Right atrium auricular region (tissue), 2 donors: Measurements from ENCODE around the gene RNF182. TPM values are rescaled to one million over a fixed set of nuclear protein-coding genes. Genes with fewer than 3 reads are reported as not detected.

Experiments used
- DNase-seq: peaks from one replicate; pipeline ENCODE4 v3.0.0-alpha.2; 2019; ENCODE audit warnings: low spot score
- H3K27ac ChIP-seq, 2 donors: fragments of 200-600 bp; sonication (generic); 1 replicate in 1 of 2; 2 replicates in 1 of 2; pipeline ENCODE4 v1.5.1; 2016 to 2019
- H3K27me3 ChIP-seq, 2 donors: fragments of 200-600 bp; sonication (generic); one replicate each; pipeline versions ENCODE4 v1.5.1 to v1.6.0; 2017 to 2019
- H3K36me3 ChIP-seq: fragments of 200-600 bp; sonication (generic); one replicate; pipeline ENCODE4 v1.5.1; 2016
- H3K4me1 ChIP-seq, 2 donors: fragments of 200-600 bp; sonication (generic); one replicate each; pipeline versions ENCODE4 v1.5.1 to v1.6.0; 2017 to 2019
- H3K4me3 ChIP-seq, 2 donors: fragments of 200-600 bp; sonication (generic); 1 replicate in 1 of 2; 2 replicates in 1 of 2; pipeline ENCODE4 v1.5.1; 2017 to 2019; ENCODE audit warnings: mild to moderate bottlenecking in 1 of 2, moderate library complexity in 1 of 2
- H3K9me3 ChIP-seq, 2 donors: fragments of 200-600 bp; sonication (generic); one replicate each; pipeline ENCODE4 v1.5.1; 2019
- CTCF ChIP-seq, 2 donors: fragments of 200-600 bp; sonication (generic); IDR thresholded peaks; one replicate each; pipeline ENCODE4 v1.5.1; 2019; ENCODE audit warnings: antibody characterized with exemption in 2 of 2
- total RNA-seq, 2 donors: library from RNA; depleted of rRNA; stranded (reverse); fragments of >200 nt; gene quantifications; one replicate each; pipeline ENCODE4 v1.1.0, GENCODE V29; 2016

The RNF182 gene
- total RNA-seq, 2 donors from 2014 or later, result 0.67 to 0.83 TPM

GRCh38 chr6:13988908-13989307, 64.2 kb downstream of the RNF182 start:
- Histone ChIP-seq H3K4me3 (no peak overlapping the region), H3K27me3 (no peaks in the 10 kb centered on the region), H3K9me3 (no peaks in the 10 kb centered on the region), H3K4me1 (no peaks in the 10 kb centered on the region), H3K27ac (no peak overlapping the region), H3K36me3 (no peaks in the 10 kb centered on the region)
- TF ChIP-seq CTCF (IDR thresholded peaks at IDR 0.05), result no peak
- no peak for DNase-seq

DNA sequence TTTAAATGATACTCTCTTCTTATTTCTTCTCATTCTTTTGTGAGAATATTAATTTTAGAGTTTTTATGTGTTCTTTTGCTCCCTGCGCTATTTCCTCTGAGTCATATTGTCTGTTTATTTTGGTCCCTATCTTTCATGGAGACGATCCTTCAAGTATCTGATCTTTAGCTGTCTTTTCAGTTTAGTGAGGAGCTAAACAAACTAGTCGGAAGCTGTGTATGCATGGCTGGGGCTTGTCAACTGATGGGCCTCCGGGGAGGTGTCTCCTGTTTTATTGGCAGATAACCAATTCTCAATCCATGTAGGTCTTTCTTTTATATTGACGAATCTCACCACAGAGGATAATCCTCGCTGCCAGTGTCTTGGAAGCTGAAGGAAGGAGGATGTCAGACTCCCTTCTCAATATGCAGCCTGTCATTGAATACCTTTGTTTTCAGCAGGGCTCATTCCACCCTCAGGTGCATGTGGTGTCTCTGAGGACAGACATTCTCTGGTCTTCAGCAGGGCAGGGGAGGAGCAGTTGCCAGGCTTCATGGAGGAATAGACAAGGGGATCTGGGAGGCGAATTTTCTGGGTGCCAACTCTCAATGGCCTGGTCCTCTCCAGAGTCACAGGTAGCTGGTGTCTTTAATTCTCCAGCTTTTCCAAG, 64.9 kb downstream of the RNF182 start:
- Histone ChIP-seq H3K4me1 (no peaks in the 10 kb centered on the region), H3K4me3 (no peak overlapping the region), H3K27ac (no peak overlapping the region), H3K27me3 (no peaks in the 10 kb centered on the region), H3K9me3 (no peaks in the 10 kb centered on the region), H3K36me3 (no peaks in the 10 kb centered on the region)
- TF ChIP-seq CTCF (IDR thresholded peaks at IDR 0.05), result no peak
- DNase-seq, result no peak

DNA sequence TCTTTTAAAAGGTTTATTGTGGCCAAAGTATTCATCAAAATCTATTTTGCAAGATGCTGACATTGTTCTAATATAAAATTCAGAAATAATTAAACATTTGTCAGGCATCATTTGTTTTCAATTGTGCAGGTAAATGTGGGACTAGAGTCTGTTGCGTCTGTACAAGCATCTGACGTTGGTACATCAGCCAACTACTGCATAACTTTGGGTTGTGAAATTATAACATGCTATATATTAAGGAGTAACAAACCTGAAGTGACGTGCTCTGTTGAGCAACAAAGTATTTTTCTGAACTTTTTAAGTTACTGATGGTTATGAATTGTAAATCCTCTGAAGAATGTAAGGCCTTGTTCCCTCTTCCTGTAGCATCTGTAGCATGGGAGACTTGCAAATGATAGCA, 66.0 kb downstream of the RNF182 start:
- Histone ChIP-seq H3K27me3 (no peaks in the 10 kb centered on the region), H3K4me1 (no peaks in the 10 kb centered on the region), H3K4me3 (no peak overlapping the region), H3K36me3 (no peaks in the 10 kb centered on the region), H3K27ac (no peak overlapping the region), H3K9me3 (no peaks in the 10 kb centered on the region)
- DNase-seq, result no peak
- TF ChIP-seq CTCF (IDR thresholded peaks at IDR 0.05), result no peak

- H3K36me3 ChIP-seq, result no peaks in the 10 kb centered on the region
- H3K4me3 ChIP-seq, result no peak overlapping the region
- H3K9me3 ChIP-seq, result no peaks in the 10 kb centered on the region
- H3K4me1 ChIP-seq, result no peaks in the 10 kb centered on the region
- no peak for DNase-seq
- H3K27ac ChIP-seq, result no peak overlapping the region
- TF ChIP-seq CTCF (IDR thresholded peaks at IDR 0.05), result no peak
- no peaks in the 10 kb centered on the region for H3K27me3 ChIP-seq
These were observed 66.6 kb downstream of the RNF182 start for GRCh38 chr6:13991393-13991792.

DNA sequence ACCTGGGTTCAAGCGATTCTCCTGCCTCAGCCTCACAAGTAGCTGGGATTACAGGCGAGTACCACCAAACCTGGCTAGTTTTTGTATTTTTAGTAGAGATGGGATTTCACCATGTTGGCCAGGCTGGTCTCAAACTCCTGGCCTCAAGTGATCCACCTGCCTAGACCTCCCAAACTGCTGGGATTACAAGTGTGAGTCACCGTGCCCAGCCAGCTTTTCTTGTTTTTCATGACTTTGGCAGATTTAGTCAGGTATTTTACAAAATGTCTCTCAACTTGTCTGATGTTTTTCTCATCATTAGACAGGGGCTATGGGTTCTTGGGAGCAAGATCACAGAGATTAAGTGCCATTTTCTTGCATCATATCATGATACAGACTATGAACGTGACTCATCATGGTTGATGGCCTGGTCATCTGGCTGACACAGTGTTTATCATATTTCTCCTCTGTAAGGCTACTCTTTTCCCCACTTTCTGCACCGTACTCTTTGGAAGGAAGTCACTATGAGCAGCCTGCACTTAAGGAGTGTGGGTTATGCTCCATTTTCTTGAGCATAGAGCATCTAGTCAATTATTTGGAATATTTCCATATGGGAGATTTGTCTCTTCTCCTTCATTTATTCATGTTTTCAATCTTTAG, 67.8 kb downstream of the RNF182 start:
- TF ChIP-seq CTCF (IDR thresholded peaks at IDR 0.05), result no peak
- Histone ChIP-seq H3K27me3 (no peaks in the 10 kb centered on the region), H3K4me1 (no peaks in the 10 kb centered on the region), H3K27ac (no peak overlapping the region), H3K9me3 (no peaks in the 10 kb centered on the region), H3K4me3 (no peak overlapping the region), H3K36me3 (no peaks in the 10 kb centered on the region)
- DNase-seq, result no peak

DNA sequence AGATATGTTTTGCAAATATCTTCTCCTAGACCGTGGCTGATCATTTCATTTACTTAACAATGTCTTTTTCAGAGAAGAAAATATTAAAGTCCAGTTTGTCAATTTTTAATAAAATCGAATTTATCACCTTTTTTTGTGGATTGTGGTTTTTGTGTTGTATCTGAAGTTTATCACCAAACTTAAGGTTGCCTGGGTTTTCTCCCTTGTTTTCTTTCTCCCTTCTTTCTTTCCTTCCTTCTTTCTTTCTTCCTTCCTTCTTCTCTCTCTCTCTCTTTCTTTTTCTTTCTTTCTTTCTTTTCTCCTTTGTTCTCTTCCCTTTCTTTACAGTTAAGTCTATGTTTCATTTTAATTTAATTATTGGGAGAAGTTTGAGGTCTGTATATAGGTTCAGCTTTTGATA, 68.7 kb downstream of the RNF182 start:
- Histone ChIP-seq H3K36me3 (no peaks in the 10 kb centered on the region), H3K9me3 (no peaks in the 10 kb centered on the region), H3K27me3 (no peaks in the 10 kb centered on the region), H3K27ac (no peak overlapping the region), H3K4me1 (no peaks in the 10 kb centered on the region), H3K4me3 (no peak overlapping the region)
- DNase-seq, result no peak
- TF ChIP-seq CTCF (IDR thresholded peaks at IDR 0.05), result no peak
